ENCODE measurements around the gene MACROD2.

Gene MACROD2

GRCh38 chr20:14401479-14402138 is 406.3 kb downstream of the MACROD2 start:
- no peak for DNase-seq (ENCODE audit: low read depth in 1 of 2, low spot score in 1 of 2)

GRCh38 chr20:14404515-14404914 is 409.2 kb downstream of the MACROD2 start:
- DNase-seq (ENCODE audit: low read depth in 1 of 2, low spot score in 1 of 2), result no peak

- no peak for DNase-seq (ENCODE audit: low read depth in 1 of 2, low spot score in 1 of 2)
Observed at GRCh38 chr20:14406495-14406894, 411.2 kb downstream of the MACROD2 start.

GRCh38 chr20:14407336-14407735 is 412.0 kb downstream of the MACROD2 start:
- DNase-seq (ENCODE audit: low read depth in 1 of 2, low spot score in 1 of 2), result no peak

GRCh38 chr20:14410869-14411555 is 415.7 kb downstream of the MACROD2 start:
- DNase-seq (ENCODE audit: low read depth in 1 of 2, low spot score in 1 of 2), result no peak

- no peak for DNase-seq (ENCODE audit: low read depth in 1 of 2, low spot score in 1 of 2)
Observed at GRCh38 chr20:14412065-14412681, 416.9 kb downstream of the MACROD2 start.

- DNase-seq (ENCODE audit: low read depth in 1 of 2, low spot score in 1 of 2), result no peak
Observed at GRCh38 chr20:14413835-14414234, 418.5 kb downstream of the MACROD2 start.

GRCh38 chr20:14414560-14414959 is 419.2 kb downstream of the MACROD2 start:
- no peak for DNase-seq (ENCODE audit: low read depth in 1 of 2, low spot score in 1 of 2)

- DNase-seq (ENCODE audit: low read depth in 1 of 2, low spot score in 1 of 2), result no peak
Observed at GRCh38 chr20:14415467-14415866, 420.2 kb downstream of the MACROD2 start.

GRCh38 chr20:14418376-14418775 is 423.1 kb downstream of the MACROD2 start:
- no peak for DNase-seq (ENCODE audit: low read depth in 1 of 2, low spot score in 1 of 2)

- DNase-seq (ENCODE audit: low read depth in 1 of 2, low spot score in 1 of 2), result no peak
Observed at GRCh38 chr20:14422892-14423291, 427.6 kb downstream of the MACROD2 start.

- no peak for DNase-seq (ENCODE audit: low read depth in 1 of 2, low spot score in 1 of 2)
Observed at GRCh38 chr20:14431568-14431967, 436.3 kb downstream of the MACROD2 start.

- no peak for DNase-seq (ENCODE audit: low read depth in 1 of 2, low spot score in 1 of 2)
Observed at GRCh38 chr20:14432085-14432484, 436.8 kb downstream of the MACROD2 start.

GRCh38 chr20:14432597-14432996 is 437.3 kb downstream of the MACROD2 start:
- no peak for DNase-seq (ENCODE audit: low read depth in 1 of 2, low spot score in 1 of 2)

- DNase-seq (ENCODE audit: low read depth in 1 of 2, low spot score in 1 of 2), result no peak
Observed at GRCh38 chr20:14434384-14435136, 439.2 kb downstream of the MACROD2 start.

- DNase-seq (ENCODE audit: low read depth in 1 of 2, low spot score in 1 of 2), result no peak
Observed at GRCh38 chr20:14441201-14441600, 445.9 kb downstream of the MACROD2 start.

GRCh38 chr20:14444106-14444505 is 448.8 kb downstream of the MACROD2 start:
- no peak for DNase-seq (ENCODE audit: low read depth in 1 of 2, low spot score in 1 of 2)

GRCh38 chr20:14445310-14445709 is 450.0 kb downstream of the MACROD2 start:
- no peak for DNase-seq (ENCODE audit: low read depth in 1 of 2, low spot score in 1 of 2)

- no peak for DNase-seq (ENCODE audit: low read depth in 1 of 2, low spot score in 1 of 2)
Observed at GRCh38 chr20:14445902-14446301, 450.6 kb downstream of the MACROD2 start.

- DNase-seq (ENCODE audit: low read depth in 1 of 2, low spot score in 1 of 2), result no peak
Observed at GRCh38 chr20:14446446-14446845, 451.1 kb downstream of the MACROD2 start.

- no peak for DNase-seq (ENCODE audit: low read depth in 1 of 2, low spot score in 1 of 2)
Observed at GRCh38 chr20:14449323-14449722, 454.0 kb downstream of the MACROD2 start.

GRCh38 chr20:14450256-14450655 is 454.9 kb downstream of the MACROD2 start:
- DNase-seq (ENCODE audit: low read depth in 1 of 2, low spot score in 1 of 2), result no peak
